Endothelial cell of umbilical vein (primary cell): Measurements from ENCODE around the gene VSTM2B.

ENCODE experiments used
- EZH2 ChIP-seq: IDR thresholded peaks from 2 replicates; pipeline ENCODE4 v1.6.1; 2012; ENCODE audit warnings: borderline replicate concordance, low read depth, mild to moderate bottlenecking, moderate library complexity, low read length, inconsistent platforms; ENCODE audit not compliant: severe bottlenecking
- FOS ChIP-seq: IDR thresholded peaks from 2 replicates; pipeline ENCODE4 v1.6.1; 2011; ENCODE audit warnings: mild to moderate bottlenecking, low read length, moderate library complexity, borderline replicate concordance; ENCODE audit not compliant: insufficient read depth
- MYC ChIP-seq: IDR thresholded peaks from one replicate; pipeline ENCODE4 v1.6.1; 2011; ENCODE audit warnings: mild to moderate bottlenecking, low read depth, low read length
- POLR2A ChIP-seq: IDR thresholded peaks from 2 replicates; pipeline ENCODE4 v1.6.1; 2012; ENCODE audit warnings: low read depth, mild to moderate bottlenecking, control low read depth, low read length
- POLR2AphosphoS5 ChIP-seq: IDR thresholded peaks from 2 replicates; pipeline ENCODE4 v1.6.1; 2012; ENCODE audit warnings: low read depth, mild to moderate bottlenecking, control low read depth, low read length, moderate library complexity; ENCODE audit not compliant: insufficient read depth
- TF ChIP-seq, protein P1 (sequence below), 2 donors: IDR thresholded peaks; 1 replicate in 1 of 2; 2 replicates in 1 of 2; pipeline ENCODE4 v1.5.1; 2011; ENCODE audit warnings: low read length in 2 of 2, mild to moderate bottlenecking in 2 of 2, moderate library complexity in 2 of 2, control low read depth in 1 of 2, inconsistent platforms in 1 of 2, low read depth in 1 of 2; ENCODE audit not compliant: insufficient read depth in 1 of 2; ENCODE audit errors: extremely low read depth in 1 of 2
- TF ChIP-seq, protein P2 (sequence below): IDR thresholded peaks from 2 replicates; pipeline ENCODE4 v1.6.1; 2011; ENCODE audit not compliant: insufficient read depth, insufficient read length

DNA sequence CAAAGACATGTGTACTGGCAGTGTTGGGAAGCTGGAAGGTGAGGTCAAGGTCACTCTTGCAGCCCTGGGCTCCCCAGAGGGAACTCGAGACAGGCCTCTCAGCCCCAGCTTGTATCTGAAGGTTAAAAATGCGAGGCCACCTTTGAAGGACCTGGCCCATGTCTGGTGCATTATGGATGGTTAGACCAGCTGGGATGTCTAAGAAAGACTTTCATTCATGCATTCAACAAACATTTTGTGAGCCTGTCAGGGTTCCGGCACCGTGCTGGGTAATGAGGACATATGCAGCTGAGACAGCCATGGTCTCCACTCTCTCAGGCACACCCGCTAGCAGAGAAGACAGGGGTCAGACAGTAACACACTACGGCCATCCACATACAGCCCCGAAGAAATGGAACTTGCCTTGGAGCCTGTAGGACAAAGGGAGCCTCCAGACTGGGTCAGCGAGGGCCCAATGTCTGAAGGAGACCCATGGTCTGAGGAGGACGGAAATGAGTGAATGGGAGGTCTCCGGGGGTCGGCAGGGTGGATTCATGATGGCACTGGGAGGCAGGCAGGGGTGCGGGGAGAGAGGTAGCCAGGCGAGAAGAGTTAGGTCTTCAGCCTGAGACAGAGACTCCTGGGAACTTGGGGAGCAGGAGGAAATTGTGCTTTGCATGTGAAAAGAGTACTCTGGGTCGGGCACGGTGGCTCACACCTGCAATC is 19.0 kb downstream of the VSTM2B start:
- no peak for TF ChIP-seq EZH2
- TF ChIP-seq, protein P1, sequence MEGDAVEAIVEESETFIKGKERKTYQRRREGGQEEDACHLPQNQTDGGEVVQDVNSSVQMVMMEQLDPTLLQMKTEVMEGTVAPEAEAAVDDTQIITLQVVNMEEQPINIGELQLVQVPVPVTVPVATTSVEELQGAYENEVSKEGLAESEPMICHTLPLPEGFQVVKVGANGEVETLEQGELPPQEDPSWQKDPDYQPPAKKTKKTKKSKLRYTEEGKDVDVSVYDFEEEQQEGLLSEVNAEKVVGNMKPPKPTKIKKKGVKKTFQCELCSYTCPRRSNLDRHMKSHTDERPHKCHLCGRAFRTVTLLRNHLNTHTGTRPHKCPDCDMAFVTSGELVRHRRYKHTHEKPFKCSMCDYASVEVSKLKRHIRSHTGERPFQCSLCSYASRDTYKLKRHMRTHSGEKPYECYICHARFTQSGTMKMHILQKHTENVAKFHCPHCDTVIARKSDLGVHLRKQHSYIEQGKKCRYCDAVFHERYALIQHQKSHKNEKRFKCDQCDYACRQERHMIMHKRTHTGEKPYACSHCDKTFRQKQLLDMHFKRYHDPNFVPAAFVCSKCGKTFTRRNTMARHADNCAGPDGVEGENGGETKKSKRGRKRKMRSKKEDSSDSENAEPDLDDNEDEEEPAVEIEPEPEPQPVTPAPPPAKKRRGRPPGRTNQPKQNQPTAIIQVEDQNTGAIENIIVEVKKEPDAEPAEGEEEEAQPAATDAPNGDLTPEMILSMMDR (IDR thresholded peaks at IDR 0.05; ENCODE audit: extremely low read depth in 1 of 2, insufficient read depth in 1 of 2, low read depth in 1 of 2, low read length in 2 of 2): no peak
- no peak for TF ChIP-seq POLR2AphosphoS5
- no peak for TF ChIP-seq MYC
- no peak for TF ChIP-seq POLR2A
- no peak for TF ChIP-seq FOS
- TF ChIP-seq, protein P2, sequence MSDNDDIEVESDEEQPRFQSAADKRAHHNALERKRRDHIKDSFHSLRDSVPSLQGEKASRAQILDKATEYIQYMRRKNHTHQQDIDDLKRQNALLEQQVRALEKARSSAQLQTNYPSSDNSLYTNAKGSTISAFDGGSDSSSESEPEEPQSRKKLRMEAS: no peak
